Smooth muscle cell (in vitro differentiated cells): ENCODE measurements around the gene GHR. TPM values are rescaled to one million over a fixed set of nuclear protein-coding genes. Genes with fewer than 3 reads are reported as not detected.

Experiments
- DNase-seq: peaks from one replicate; lab custom pipeline; 2025; ENCODE audit not compliant: unreplicated experiment; lab: John Stamatoyannopoulos, UW
- H2AFZ ChIP-seq: fragments of 200-600 bp; sonication (generic); 2 replicates; pipeline ENCODE4 v1.6.0; 2016; ENCODE audit warnings: antibody characterized with exemption, low read depth, mild to moderate bottlenecking
- H3F3A ChIP-seq: fragments of 200-600 bp; sonication (generic); 2 replicates; pipeline ENCODE4 v1.6.0; 2017; ENCODE audit warnings: antibody characterized with exemption, low read depth
- H3K27ac ChIP-seq: fragments of 200-600 bp; sonication (generic); 2 replicates; pipeline ENCODE4 v1.5.1; 2016; ENCODE audit warnings: low read depth, mild to moderate bottlenecking
- H3K27me3 ChIP-seq: fragments of 200-600 bp; sonication (generic); 2 replicates; pipeline ENCODE4 v1.6.1; 2016; ENCODE audit warnings: low read depth, mild to moderate bottlenecking
- H3K36me3 ChIP-seq: fragments of 200-600 bp; sonication (generic); 2 replicates; pipeline ENCODE4 v1.5.1; 2016; ENCODE audit warnings: low read depth
- H3K4me1 ChIP-seq: fragments of 200-600 bp; sonication (generic); 2 replicates; pipeline ENCODE4 v1.5.1; 2016; ENCODE audit warnings: low read depth
- H3K4me2 ChIP-seq: fragments of 200-600 bp; sonication (generic); 2 replicates; pipeline ENCODE4 v1.6.0; 2016; ENCODE audit warnings: mild to moderate bottlenecking
- H3K4me3 ChIP-seq: fragments of 200-600 bp; sonication (generic); 2 replicates; pipeline ENCODE4 v1.5.1; 2016; ENCODE audit warnings: mild to moderate bottlenecking
- H3K79me2 ChIP-seq: fragments of 200-600 bp; sonication (generic); 2 replicates; pipeline ENCODE4 v1.6.0; 2016; ENCODE audit warnings: low read depth, mild to moderate bottlenecking
- H3K9ac ChIP-seq: fragments of 200-600 bp; sonication (generic); 2 replicates; pipeline ENCODE4 v1.6.0; 2016; ENCODE audit warnings: low read depth
- H3K9me3 ChIP-seq: fragments of 200-600 bp; sonication (generic); replicated peaks from 2 replicates; pipeline ENCODE4 v1.5.1; 2016; ENCODE audit warnings: low read depth
- H4K20me1 ChIP-seq: fragments of 200-600 bp; sonication (generic); 2 replicates; pipeline ENCODE4 v1.6.0; 2016; ENCODE audit warnings: low read depth
- CTCF ChIP-seq: fragments of 200-600 bp; sonication (generic); IDR thresholded peaks from 2 replicates; pipeline ENCODE4 v1.5.1; 2017; ENCODE audit warnings: borderline replicate concordance, mild to moderate bottlenecking, antibody characterized with exemption; ENCODE audit not compliant: insufficient read depth, poor library complexity, severe bottlenecking
- WGBS: methylation state at CpG from one replicate; pipeline ENCODE4 v1.1.7; 2016; ENCODE audit warnings: low lambda C conversion rate; 5-methylcytosine and 5-hydroxymethylcytosine counted together
- polyA plus RNA-seq: library from polyadenylated mRNA; unstranded; fragments of >200 nt; fragmentation: Nextera tagmentation; extraction: Ambion mirVana; gene quantifications from 2 replicates; pipeline ENCODE4 v1.2.1, GENCODE V29; 2016
- total RNA-seq: library from RNA; depleted of rRNA; stranded (reverse); fragments of >200 nt; gene quantifications from 2 replicates; pipeline ENCODE4 v1.2.3, GENCODE V29; 2014

The GHR gene
- total and polyA plus RNA-seq, 2 experiments from 2014 or later: 2.1 to 4.3 TPM

DNA sequence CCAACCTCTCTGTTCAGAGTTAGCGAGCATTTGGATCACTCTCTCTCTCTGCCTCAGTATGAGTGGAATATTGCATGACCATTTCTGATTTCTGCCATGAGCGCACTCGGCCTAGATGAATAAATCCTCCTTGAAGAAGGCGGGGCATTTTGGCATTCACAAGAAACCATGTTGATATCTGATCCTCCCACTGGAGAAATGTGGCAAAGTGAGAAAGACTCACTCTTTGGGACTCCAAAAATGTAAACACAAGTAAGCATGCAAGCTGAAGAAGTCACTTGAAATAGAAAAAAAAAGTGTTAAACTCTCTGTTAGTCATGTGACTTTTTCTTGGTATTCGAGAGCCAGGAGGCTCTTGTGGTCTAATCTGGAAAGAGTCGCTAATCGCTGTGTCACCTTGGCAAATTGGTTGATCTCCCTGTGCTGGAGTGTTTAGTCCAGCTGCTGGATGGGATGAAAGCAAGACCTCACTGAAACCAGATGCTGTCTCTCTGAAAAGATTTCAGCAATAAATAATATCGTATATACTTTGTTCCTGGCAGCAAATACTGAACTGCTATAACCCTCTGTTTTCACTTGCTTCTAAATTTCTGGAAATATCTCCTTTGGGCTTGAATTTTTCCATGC is 95.5 kb downstream of the GHR start:
- Histone ChIP-seq H3K4me3 (no peak overlapping the region), H2AFZ (no peak overlapping the region), H3K4me2 (no peak overlapping the region), H3K36me3 (no peaks in the 10 kb centered on the region), H3K79me2 (no peaks in the 10 kb centered on the region), H4K20me1 (no peaks in the 10 kb centered on the region), H3K9ac (no peak overlapping the region), H3K27me3 (no peaks in the 10 kb centered on the region), H3K4me1 (no peaks in the 10 kb centered on the region), H3F3A (no peaks in the 10 kb centered on the region), H3K9me3 (no peaks in the 10 kb centered on the region), H3K27ac (no peak overlapping the region)
- WGBS: 84% methylated on average over 8 of the region's 8 CpGs
- DNase-seq: no peak
- TF ChIP-seq CTCF: no peak

DNA sequence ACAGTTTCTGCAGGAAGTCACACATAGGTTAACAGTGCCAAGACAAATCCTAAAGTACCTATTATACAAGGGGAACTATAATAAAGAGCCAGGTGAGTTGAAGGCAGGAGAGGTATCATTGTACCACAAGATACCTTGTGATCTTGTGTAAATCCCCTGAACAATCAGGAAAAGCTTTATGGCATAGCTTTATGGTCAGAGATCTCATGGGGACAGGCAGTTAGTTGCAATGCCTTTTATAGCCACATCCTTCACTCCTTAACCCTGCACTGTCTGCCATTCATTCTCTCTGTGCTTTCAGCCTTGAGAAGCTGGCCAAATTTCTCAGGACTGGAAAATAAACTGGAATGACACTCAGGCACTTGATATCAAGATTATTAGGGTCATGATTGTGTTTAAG is 97.0 kb downstream of the GHR start:
- Histone ChIP-seq H3K27me3 (no peaks in the 10 kb centered on the region), H3K9me3 (no peaks in the 10 kb centered on the region), H3F3A (no peaks in the 10 kb centered on the region), H3K36me3 (no peaks in the 10 kb centered on the region), H3K27ac (no peak overlapping the region), H2AFZ (no peak overlapping the region), H4K20me1 (no peaks in the 10 kb centered on the region), H3K9ac (no peak overlapping the region), H3K4me2 (no peak overlapping the region), H3K4me1 (no peaks in the 10 kb centered on the region), H3K4me3 (no peak overlapping the region), H3K79me2 (no peaks in the 10 kb centered on the region)
- TF ChIP-seq CTCF: no peak
- no peak for DNase-seq

DNA sequence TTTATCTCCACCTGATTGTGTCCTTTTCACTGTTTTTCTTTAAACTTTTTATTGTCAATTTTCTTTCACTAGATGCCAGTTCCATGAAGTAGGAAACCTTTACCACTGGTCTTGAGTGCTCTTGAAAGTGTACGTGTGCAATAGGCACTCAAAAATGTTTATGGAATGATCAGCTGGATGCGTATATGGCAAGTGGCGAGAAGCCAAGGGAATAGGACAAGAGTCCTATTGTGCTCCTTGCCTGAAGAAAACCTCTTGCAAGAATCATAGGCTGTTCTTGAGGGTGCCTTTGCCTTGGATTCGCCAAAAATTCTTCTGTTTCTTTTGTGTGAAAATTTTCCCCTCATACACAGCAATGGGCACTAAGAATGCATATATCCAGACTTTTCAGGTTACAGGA is 97.7 kb downstream of the GHR start:
- Histone ChIP-seq H3K4me2 (no peak overlapping the region), H3K4me1 (no peaks in the 10 kb centered on the region), H3K79me2 (no peaks in the 10 kb centered on the region), H3K9ac (no peak overlapping the region), H3K27ac (no peak overlapping the region), H3K9me3 (no peaks in the 10 kb centered on the region), H3F3A (no peaks in the 10 kb centered on the region), H3K36me3 (no peaks in the 10 kb centered on the region), H2AFZ (no peak overlapping the region), H4K20me1 (no peaks in the 10 kb centered on the region), H3K4me3 (no peak overlapping the region), H3K27me3 (no peaks in the 10 kb centered on the region)
- no peak for DNase-seq
- 94% methylated on average over 4 of the region's 4 CpGs for WGBS
- TF ChIP-seq CTCF: no peak

DNA sequence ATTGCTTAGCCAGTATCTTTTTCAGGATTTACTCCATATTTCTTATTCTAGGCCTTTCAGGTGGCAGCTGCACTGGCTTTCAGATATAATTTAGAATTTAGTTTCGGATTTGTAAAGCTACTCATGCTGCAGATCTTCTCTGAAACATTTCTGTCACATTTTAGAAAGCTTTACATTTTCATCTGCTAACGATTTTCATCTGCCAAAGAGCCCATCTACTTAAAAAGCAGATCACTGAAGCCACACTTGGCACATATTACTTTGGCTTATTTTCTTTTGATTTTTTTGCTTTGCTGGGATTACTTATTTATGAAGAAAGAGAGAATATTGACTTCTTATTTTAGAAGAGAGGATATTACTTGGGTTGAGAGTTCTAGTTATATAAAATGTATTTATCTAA is 98.2 kb downstream of the GHR start:
- H3K9ac ChIP-seq: no peak overlapping the region
- H2AFZ ChIP-seq: no peak overlapping the region
- no peaks in the 10 kb centered on the region for H3K79me2 ChIP-seq
- H3K27me3 ChIP-seq: no peaks in the 10 kb centered on the region
- H3K4me2 ChIP-seq: no peak overlapping the region
- TF ChIP-seq CTCF: no peak
- WGBS: 93% methylated on average over 2 of the region's 2 CpGs
- H3K27ac ChIP-seq: no peak overlapping the region
- no peaks in the 10 kb centered on the region for H3K36me3 ChIP-seq
- H3K4me3 ChIP-seq: no peak overlapping the region
- H3F3A ChIP-seq: no peaks in the 10 kb centered on the region
- no peaks in the 10 kb centered on the region for H3K9me3 ChIP-seq
- no peak for DNase-seq
- no peaks in the 10 kb centered on the region for H3K4me1 ChIP-seq
- H4K20me1 ChIP-seq: no peaks in the 10 kb centered on the region
